Caco-2 (cell line): Measurements from ENCODE around the gene BTBD3. TPM values are rescaled to one million over a fixed set of nuclear protein-coding genes. Genes with fewer than 3 reads are reported as not detected.

Source experiments
- BruUV-seq: library from RNA; stranded (reverse); fragments of 400-500 nt; replicated peaks from 2 replicates; lab custom pipeline; 2021; lab: Mats Ljungman, UMichigan
- CTCF ChIA-PET: fragments of 300-600 bp; sonication (Branson Sonifier 250); formaldehyde crosslinking; loops from one replicate; lab custom pipeline; 2022; ENCODE audit warnings: antibody characterized with exemption; lab: Charles Lee
- POLR2A ChIA-PET: fragments of 300-600 bp; sonication (Branson Sonifier 250); formaldehyde crosslinking; loops from one replicate; lab custom pipeline; 2022; ENCODE audit warnings: antibody characterized with exemption; lab: Charles Lee
- DNase-seq, 2 experiments: peaks; one replicate each; pipeline versions ENCODE4 v3.0.0 to v3.0.0-alpha.2; 2020 to 2022
- H3K27me3 ChIP-seq: replicated peaks from 2 replicates; pipeline ENCODE4 v1.6.0; 2011; ENCODE audit warnings: low read length; ENCODE audit not compliant: control insufficient read depth, insufficient read depth
- H3K36me3 ChIP-seq: 2 replicates; pipeline ENCODE4 v1.5.1; 2011; ENCODE audit warnings: low read length; ENCODE audit not compliant: control insufficient read depth, insufficient read depth
- H3K4me1 ChIP-seq: fragments of 250-450 bp; sonication (Bioruptor Pico); 2 replicates; pipeline ENCODE4 v1.5.1; 2020; ENCODE audit warnings: mild to moderate bottlenecking
- H3K4me3 ChIP-seq: 2 replicates; pipeline ENCODE4 v1.5.1; 2011; ENCODE audit warnings: low read depth, mild to moderate bottlenecking, control low read depth, low read length
- H3K9me3 ChIP-seq: fragments of 250-450 bp; sonication (Bioruptor Pico); 2 replicates; pipeline ENCODE4 v1.5.1; 2020; ENCODE audit warnings: mild to moderate bottlenecking, moderate library complexity
- H3K27ac Mint-ChIP-seq: one replicate; pipeline ENCODE4 v1.8.0; 2022; ENCODE audit warnings: mixed read lengths; ENCODE audit not compliant: unreplicated experiment
- H3K27me3 Mint-ChIP-seq: one replicate; pipeline ENCODE4 v1.8.0; 2022; ENCODE audit warnings: mixed read lengths; ENCODE audit not compliant: insufficient read depth, unreplicated experiment
- H3K36me3 Mint-ChIP-seq: one replicate; pipeline ENCODE4 v1.8.0; 2022; ENCODE audit warnings: mild to moderate bottlenecking, mixed read lengths; ENCODE audit not compliant: insufficient read depth, unreplicated experiment
- H3K4me1 Mint-ChIP-seq: one replicate; pipeline ENCODE4 v1.8.0; 2022; ENCODE audit warnings: low read depth, mixed read lengths; ENCODE audit not compliant: unreplicated experiment
- H3K4me3 Mint-ChIP-seq: one replicate; pipeline ENCODE4 v1.8.0; 2022; ENCODE audit warnings: mild to moderate bottlenecking, moderate library complexity, mixed read lengths; ENCODE audit not compliant: unreplicated experiment
- H3K9me3 Mint-ChIP-seq: one replicate; pipeline ENCODE4 v1.8.0; 2022; ENCODE audit warnings: mixed read lengths; ENCODE audit not compliant: unreplicated experiment
- intact Hi-C: fragments of 100-400 bp; cut with micrococcal nuclease; formaldehyde crosslinking; loops from one replicate; pipeline ENCODE4 v1.10.0; 2022; ENCODE audit not compliant: unreplicated experiment
- total RNA-seq: library from RNA; stranded (reverse); gene quantifications from 2 replicates; pipeline ENCODE4 v1.2.3, GENCODE V29; 2022
- TF ChIP-seq, protein P1 (sequence below), 2 experiments: fragments of 200-600 bp in 1 of 2; IDR thresholded peaks; 1 replicate in 1 of 2; 2 replicates in 1 of 2; pipeline versions ENCODE4 v1.5.1 to v1.8.0; 2011 to 2022; ENCODE audit warnings: antibody characterized with exemption in 1 of 2, control low read depth in 1 of 2, inconsistent platforms in 1 of 2, low read depth in 1 of 2, low read length in 1 of 2, mild to moderate bottlenecking in 1 of 2, moderate library complexity in 1 of 2; ENCODE audit not compliant: insufficient read depth in 1 of 2, severe bottlenecking in 1 of 2, unreplicated experiment in 1 of 2

The BTBD3 gene
- total RNA-seq, 1 experiment from 2014 or later, result 44.1 TPM

DNA sequence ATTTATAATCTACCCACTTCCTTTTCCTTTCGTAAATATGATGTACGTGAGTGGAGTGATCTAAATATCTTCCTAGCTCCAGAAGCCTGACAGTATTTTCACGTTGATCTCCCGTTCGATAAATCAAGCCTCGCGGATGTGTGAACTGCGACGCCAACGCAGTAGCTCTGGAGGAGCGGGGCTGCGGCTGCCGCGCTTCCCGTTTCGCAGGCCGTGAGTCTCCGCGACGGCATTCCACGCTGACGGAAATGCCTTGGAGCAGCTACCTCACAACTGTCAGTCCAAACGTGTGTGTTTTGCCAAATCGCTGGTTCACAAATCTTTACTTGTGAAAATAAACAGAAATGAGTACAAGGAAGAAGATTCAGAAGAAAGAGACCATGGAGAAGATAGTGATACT, 41.2 kb downstream of the BTBD3 start:
- Histone ChIP-seq H3K4me3 (no peak overlapping the region), H3K27me3 (no peaks in the 10 kb centered on the region), H3K4me1 (no peaks in the 10 kb centered on the region), H3K9me3 (no peaks in the 10 kb centered on the region), H3K36me3 (no peaks in the 10 kb centered on the region)
- TF ChIP-seq, protein P1, sequence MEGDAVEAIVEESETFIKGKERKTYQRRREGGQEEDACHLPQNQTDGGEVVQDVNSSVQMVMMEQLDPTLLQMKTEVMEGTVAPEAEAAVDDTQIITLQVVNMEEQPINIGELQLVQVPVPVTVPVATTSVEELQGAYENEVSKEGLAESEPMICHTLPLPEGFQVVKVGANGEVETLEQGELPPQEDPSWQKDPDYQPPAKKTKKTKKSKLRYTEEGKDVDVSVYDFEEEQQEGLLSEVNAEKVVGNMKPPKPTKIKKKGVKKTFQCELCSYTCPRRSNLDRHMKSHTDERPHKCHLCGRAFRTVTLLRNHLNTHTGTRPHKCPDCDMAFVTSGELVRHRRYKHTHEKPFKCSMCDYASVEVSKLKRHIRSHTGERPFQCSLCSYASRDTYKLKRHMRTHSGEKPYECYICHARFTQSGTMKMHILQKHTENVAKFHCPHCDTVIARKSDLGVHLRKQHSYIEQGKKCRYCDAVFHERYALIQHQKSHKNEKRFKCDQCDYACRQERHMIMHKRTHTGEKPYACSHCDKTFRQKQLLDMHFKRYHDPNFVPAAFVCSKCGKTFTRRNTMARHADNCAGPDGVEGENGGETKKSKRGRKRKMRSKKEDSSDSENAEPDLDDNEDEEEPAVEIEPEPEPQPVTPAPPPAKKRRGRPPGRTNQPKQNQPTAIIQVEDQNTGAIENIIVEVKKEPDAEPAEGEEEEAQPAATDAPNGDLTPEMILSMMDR (IDR thresholded peaks at IDR 0.05; ENCODE audit: insufficient read depth in 1 of 2, low read depth in 1 of 2, low read length in 1 of 2, severe bottlenecking in 1 of 2, unreplicated experiment in 1 of 2), result no peak
- intact Hi-C loops, result no loop called here
- Mint-ChIP-seq H3K9me3 (peaks cover 13% of the 10 kb centered on the region), H3K27ac (no peak overlapping the region), H3K36me3 (no peaks in the 10 kb centered on the region), H3K4me1 (no peaks in the 10 kb centered on the region), H3K27me3 (no peaks in the 10 kb centered on the region), H3K4me3 (no peak overlapping the region)
- CTCF ChIA-PET, result no interaction called here
- POLR2A ChIA-PET, result no interaction called here
- DNase-seq, result no peak
- no TSS peak for BruUV-seq

DNA sequence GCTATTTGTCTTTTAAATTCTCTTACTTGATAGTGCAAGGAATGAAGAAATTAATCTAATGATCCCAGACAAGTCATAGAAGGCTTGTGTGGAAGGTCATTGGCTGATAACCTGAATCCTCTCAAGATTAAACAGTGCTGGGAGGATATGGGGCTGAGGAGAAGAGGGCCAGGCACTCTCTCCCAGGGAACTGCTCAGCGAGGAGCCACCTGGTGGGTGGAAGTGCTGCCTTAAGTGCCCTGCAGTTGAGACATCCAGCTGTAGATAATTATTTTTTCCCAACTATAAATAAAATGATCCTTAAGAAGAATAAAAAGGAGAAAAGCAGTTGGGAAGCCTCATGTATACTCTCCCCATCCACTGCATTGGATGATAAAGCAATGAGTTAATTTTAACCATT, 47.9 kb downstream of the BTBD3 start:
- intact Hi-C loops, result loop anchor here (1.0 to 5.0 kb wide), 2 partner anchors 53 to 289 kb away; no protein-coding TSS in a partner anchor

DNA sequence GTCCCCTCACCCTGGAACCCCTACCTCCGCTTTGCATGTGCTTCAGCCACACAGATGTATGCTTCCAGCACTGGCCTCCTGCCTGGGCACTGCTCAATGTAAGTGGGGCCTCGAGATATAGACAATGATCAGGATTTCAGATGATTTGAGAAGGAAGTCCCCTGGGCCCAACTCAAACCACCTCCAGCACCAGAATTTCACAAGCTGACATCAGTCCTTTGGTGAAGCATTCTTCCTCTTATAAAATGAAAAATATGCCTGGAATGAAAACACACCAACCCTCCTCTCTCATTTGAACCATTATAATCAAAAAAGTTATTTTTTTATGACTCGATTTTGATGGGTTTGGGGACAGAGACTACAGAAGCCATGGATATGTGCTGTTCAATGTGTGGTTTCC, 48.5 kb downstream of the BTBD3 start:
- H3K4me3 ChIP-seq, result no peak overlapping the region
- H3K27me3 ChIP-seq, result no peaks in the 10 kb centered on the region
- Mint-ChIP-seq H3K9me3 (no peaks in the 10 kb centered on the region), H3K27ac (no peak overlapping the region), H3K27me3 (no peaks in the 10 kb centered on the region), H3K4me1 (peaks cover 21% of the 10 kb centered on the region), H3K36me3 (no peaks in the 10 kb centered on the region), H3K4me3 (peak overlapping the region; percentile 30)
- ChIA-PET CTCF (no interaction called here), POLR2A (no interaction called here)
- no peaks in the 10 kb centered on the region for H3K9me3 ChIP-seq
- TF ChIP-seq, protein P1 (IDR thresholded peaks at IDR 0.05; ENCODE audit: insufficient read depth in 1 of 2, low read depth in 1 of 2, low read length in 1 of 2, severe bottlenecking in 1 of 2, unreplicated experiment in 1 of 2), result no peak
- no peaks in the 10 kb centered on the region for H3K36me3 ChIP-seq
- intact Hi-C loops, result loop anchor here (5.0 kb wide), 1 partner anchor 54 kb away; no protein-coding TSS in a partner anchor
- DNase-seq, result no peak
- no TSS peak for BruUV-seq
- H3K4me1 ChIP-seq, result peaks cover 17% of the 10 kb centered on the region

More for the DNA sequence above, 47.9 kb downstream of the BTBD3 start:
- Histone ChIP-seq H3K36me3 (no peaks in the 10 kb centered on the region), H3K27me3 (no peaks in the 10 kb centered on the region), H3K4me1 (peaks cover 17% of the 10 kb centered on the region), H3K4me3 (no peak overlapping the region), H3K9me3 (no peaks in the 10 kb centered on the region)
- POLR2A ChIA-PET, result no interaction called here
- no peak overlapping the region for H3K27ac Mint-ChIP-seq
- H3K27me3 Mint-ChIP-seq, result no peaks in the 10 kb centered on the region
- TF ChIP-seq, protein P1 (IDR thresholded peaks at IDR 0.05; ENCODE audit: insufficient read depth in 1 of 2, low read depth in 1 of 2, low read length in 1 of 2, severe bottlenecking in 1 of 2, unreplicated experiment in 1 of 2), result peak in 1 of 2 experiments; percentile 10
- H3K9me3 Mint-ChIP-seq, result no peaks in the 10 kb centered on the region
- CTCF ChIA-PET, result no interaction called here
- H3K4me3 Mint-ChIP-seq, result no peak overlapping the region
- no peaks in the 10 kb centered on the region for H3K36me3 Mint-ChIP-seq
- peaks cover 21% of the 10 kb centered on the region for H3K4me1 Mint-ChIP-seq
- no TSS peak for BruUV-seq
- DNase-seq, result peak in 1 of 2 experiments; percentile 11
